Activated T-cell treated with anti-CD3 and anti-CD28 coated beads for 48 hours (primary cell): ENCODE results near the gene SOX15.

ENCODE experiments used
- DNase-seq: peaks from one replicate; pipeline ENCODE4 v3.0.0-alpha.2; 2020; ENCODE audit warnings: low read depth

SOX15 gene

GRCh38 chr17:7577327-7578199 lies 12.3 kb downstream of the SOX15 start:
- no peak for DNase-seq

- no peak for DNase-seq
These were observed 13.4 kb downstream of the SOX15 start for GRCh38 chr17:7576432-7576937.

GRCh38 chr17:7575959-7576358 lies 13.9 kb downstream of the SOX15 start:
- no peak for DNase-seq

GRCh38 chr17:7575481-7575883 lies 14.4 kb downstream of the SOX15 start:
- DNase-seq = no peak

GRCh38 chr17:7574176-7574953 lies 15.5 kb downstream of the SOX15 start:
- DNase-seq = no peak

GRCh38 chr17:7573324-7574080 lies 16.4 kb downstream of the SOX15 start:
- DNase-seq = peak; percentile 82

GRCh38 chr17:7572588-7573323 lies 17.1 kb downstream of the SOX15 start:
- DNase-seq = peak; percentile 100

GRCh38 chr17:7572338-7572587 lies 17.6 kb downstream of the SOX15 start:
- no peak for DNase-seq

- DNase-seq = no peak
These were observed 19.5 kb downstream of the SOX15 start for GRCh38 chr17:7570351-7570750.

- no peak for DNase-seq
These were observed 20.3 kb downstream of the SOX15 start for GRCh38 chr17:7569571-7569970.

- DNase-seq = no peak
These were observed 26.6 kb downstream of the SOX15 start for GRCh38 chr17:7563115-7563869.

- DNase-seq = no peak
These were observed 27.7 kb downstream of the SOX15 start for GRCh38 chr17:7562208-7562605.

GRCh38 chr17:7561589-7562207 lies 28.2 kb downstream of the SOX15 start, which contains the start of gene SENP3:
Gene SENP3 (plus strand): TSS chr17:7561919. CDS start chr17:7563077, 1,158 bp downstream.
- peak; percentile 94 for DNase-seq

GRCh38 chr17:7561028-7561575 lies 28.8 kb downstream of the SOX15 start:
- peak; percentile 84 for DNase-seq

GRCh38 chr17:7560172-7561027 lies 29.5 kb downstream of the SOX15 start:
- peak; percentile 63 for DNase-seq

GRCh38 chr17:7559320-7560171 lies 30.3 kb downstream of the SOX15 start:
- no peak for DNase-seq

GRCh38 chr17:7558544-7559319 lies 31.2 kb downstream of the SOX15 start, which contains the start of gene TNFSF13:
Gene TNFSF13 (plus strand): TSS chr17:7558750. CDS start chr17:7559040, 290 bp downstream.
- no peak for DNase-seq
